Measurements from ENCODE around the gene DAG1.

DNA sequence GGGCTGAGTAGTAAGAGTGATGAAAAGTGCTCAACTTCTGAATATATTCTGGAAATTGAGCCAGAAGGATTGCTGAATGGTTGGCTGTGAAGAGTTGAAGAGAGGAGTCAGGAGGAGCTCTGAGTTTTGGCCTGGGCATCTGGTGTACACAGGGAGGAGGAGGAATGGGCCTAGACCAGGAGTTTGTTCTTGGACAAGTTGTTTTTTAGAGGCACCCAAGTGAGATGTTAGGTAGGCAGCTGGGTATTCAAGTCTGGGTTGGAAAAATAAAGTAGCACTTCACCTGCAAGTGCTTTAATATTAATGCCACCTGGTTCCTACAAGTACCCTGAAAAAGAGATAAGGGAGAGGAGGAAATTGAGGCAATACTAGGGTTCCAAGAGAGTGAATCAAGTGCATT is 98.9 kb downstream of the DAG1 start:
- TF ChIP-seq, protein P1, sequence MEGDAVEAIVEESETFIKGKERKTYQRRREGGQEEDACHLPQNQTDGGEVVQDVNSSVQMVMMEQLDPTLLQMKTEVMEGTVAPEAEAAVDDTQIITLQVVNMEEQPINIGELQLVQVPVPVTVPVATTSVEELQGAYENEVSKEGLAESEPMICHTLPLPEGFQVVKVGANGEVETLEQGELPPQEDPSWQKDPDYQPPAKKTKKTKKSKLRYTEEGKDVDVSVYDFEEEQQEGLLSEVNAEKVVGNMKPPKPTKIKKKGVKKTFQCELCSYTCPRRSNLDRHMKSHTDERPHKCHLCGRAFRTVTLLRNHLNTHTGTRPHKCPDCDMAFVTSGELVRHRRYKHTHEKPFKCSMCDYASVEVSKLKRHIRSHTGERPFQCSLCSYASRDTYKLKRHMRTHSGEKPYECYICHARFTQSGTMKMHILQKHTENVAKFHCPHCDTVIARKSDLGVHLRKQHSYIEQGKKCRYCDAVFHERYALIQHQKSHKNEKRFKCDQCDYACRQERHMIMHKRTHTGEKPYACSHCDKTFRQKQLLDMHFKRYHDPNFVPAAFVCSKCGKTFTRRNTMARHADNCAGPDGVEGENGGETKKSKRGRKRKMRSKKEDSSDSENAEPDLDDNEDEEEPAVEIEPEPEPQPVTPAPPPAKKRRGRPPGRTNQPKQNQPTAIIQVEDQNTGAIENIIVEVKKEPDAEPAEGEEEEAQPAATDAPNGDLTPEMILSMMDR (IDR thresholded peaks at IDR 0.05; ENCODE audit: insufficient read depth, low read length), result no peak
- TF ChIP-seq GABPA (IDR thresholded peaks at IDR 0.05; ENCODE audit: low read depth), result no peak
